Esophagus squamous epithelium (tissue), 5 donors: ENCODE measurements around the gene ARMC7. TPM values are rescaled to one million over a fixed set of nuclear protein-coding genes. Genes with fewer than 3 reads are reported as not detected.

Experiments
- DNase-seq: peaks from one replicate; lab custom pipeline; 2025; lab: John Stamatoyannopoulos, UW
- H3K27ac ChIP-seq, 4 donors: fragments of 200-600 bp; sonication (generic); one replicate each; pipeline ENCODE4 v1.5.1; 2016 to 2019; ENCODE audit warnings: mild to moderate bottlenecking in 1 of 4
- H3K27me3 ChIP-seq, 4 donors: fragments of 200-600 bp; sonication (generic); 1 replicate in 3 of 4; 2 replicates in 1 of 4; pipeline versions ENCODE4 v1.5.1 to v1.6.0; 2017 to 2021; ENCODE audit warnings: antibody characterized with exemption in 1 of 4
- H3K36me3 ChIP-seq, 3 donors: fragments of 200-600 bp; sonication (generic); one replicate each; pipeline ENCODE4 v1.5.1; 2016 to 2019
- H3K4me1 ChIP-seq, 3 donors: fragments of 200-600 bp; sonication (generic); one replicate each; pipeline ENCODE4 v1.5.1; 2017 to 2019
- H3K4me3 ChIP-seq, 4 donors: fragments of 200-600 bp; sonication (generic); 1 replicate in 3 of 4; 2 replicates in 1 of 4; pipeline ENCODE4 v1.5.1; 2016 to 2019; ENCODE audit warnings: mild to moderate bottlenecking in 2 of 4, moderate library complexity in 1 of 4
- H3K9me3 ChIP-seq, 3 donors: fragments of 200-600 bp; sonication (generic); one replicate each; pipeline ENCODE4 v1.5.1; 2016 to 2019
- POLR2A ChIP-seq, 4 donors: fragments of 450-650 bp; IDR thresholded peaks; one replicate each; pipeline ENCODE4 v1.6.1; 2017; ENCODE audit warnings: antibody characterized with exemption in 4 of 4, mild to moderate bottlenecking in 4 of 4, moderate library complexity in 3 of 4
- WGBS, 2 donors: methylation state at CpG; one replicate each; pipeline ENCODE4 v1.1.5; 2018; 5-methylcytosine and 5-hydroxymethylcytosine counted together
- intact Hi-C: fragments of 100-400 bp; cut with DNase I; formaldehyde crosslinking; loops from one replicate; pipeline ENCODE4 v1.15.0; 2022
- total RNA-seq, 4 donors: library from RNA; depleted of rRNA; stranded (reverse); fragments of >200 nt; gene quantifications; one replicate each; pipeline ENCODE4 v1.1.0, GENCODE V29; 2016
- TF ChIP-seq, protein P1 (sequence below), 6 experiments: fragments of 450-650 bp in 4 of 6; fragments of 200-600 bp in 2 of 6; sonication (generic) in 2 of 6; IDR thresholded peaks; one replicate each; pipeline ENCODE4 v1.5.1; 2016 to 2019; ENCODE audit warnings: antibody characterized with exemption in 6 of 6, mild to moderate bottlenecking in 4 of 6, moderate library complexity in 4 of 6
- donor health status: DM: yes; HTN: yes; CAD: no.

ARMC7 gene
- total RNA-seq, 4 donors from 2014 or later, result 4.0 to 9.1 (median 5.3) TPM

DNA sequence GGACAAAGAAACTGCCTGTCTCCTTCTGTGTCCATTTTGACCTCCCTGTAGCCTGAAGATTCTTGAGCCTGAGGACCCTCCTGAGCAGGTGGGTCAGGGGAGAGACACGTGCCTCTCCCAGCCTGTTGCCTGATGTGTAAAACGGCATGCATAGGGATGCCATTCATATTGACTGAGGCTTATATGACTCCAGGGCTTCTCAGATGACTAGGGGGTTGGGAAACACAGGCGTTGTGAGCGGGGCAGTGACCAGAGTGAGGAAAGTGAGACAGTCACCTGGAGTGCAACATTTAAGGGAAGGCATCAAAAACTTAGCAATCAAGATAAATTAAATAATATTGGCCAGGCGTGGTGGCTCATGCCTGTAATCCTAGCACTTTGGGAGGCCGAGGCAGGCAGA, 27.1 kb upstream of the ARMC7 start:
- Histone ChIP-seq H3K4me3 (no peak overlapping the region), H3K9me3 (no peaks in the 10 kb centered on the region), H3K4me1 (peaks cover 18 to 60% (median 29%) of the 10 kb centered on the region in 3 donors), H3K36me3 (no peaks in the 10 kb centered on the region), H3K27ac (no peak overlapping the region), H3K27me3 (no peaks in the 10 kb centered on the region)
- DNase-seq, result no peak
- intact Hi-C loops, result no loop called here
- TF ChIP-seq, protein P1, sequence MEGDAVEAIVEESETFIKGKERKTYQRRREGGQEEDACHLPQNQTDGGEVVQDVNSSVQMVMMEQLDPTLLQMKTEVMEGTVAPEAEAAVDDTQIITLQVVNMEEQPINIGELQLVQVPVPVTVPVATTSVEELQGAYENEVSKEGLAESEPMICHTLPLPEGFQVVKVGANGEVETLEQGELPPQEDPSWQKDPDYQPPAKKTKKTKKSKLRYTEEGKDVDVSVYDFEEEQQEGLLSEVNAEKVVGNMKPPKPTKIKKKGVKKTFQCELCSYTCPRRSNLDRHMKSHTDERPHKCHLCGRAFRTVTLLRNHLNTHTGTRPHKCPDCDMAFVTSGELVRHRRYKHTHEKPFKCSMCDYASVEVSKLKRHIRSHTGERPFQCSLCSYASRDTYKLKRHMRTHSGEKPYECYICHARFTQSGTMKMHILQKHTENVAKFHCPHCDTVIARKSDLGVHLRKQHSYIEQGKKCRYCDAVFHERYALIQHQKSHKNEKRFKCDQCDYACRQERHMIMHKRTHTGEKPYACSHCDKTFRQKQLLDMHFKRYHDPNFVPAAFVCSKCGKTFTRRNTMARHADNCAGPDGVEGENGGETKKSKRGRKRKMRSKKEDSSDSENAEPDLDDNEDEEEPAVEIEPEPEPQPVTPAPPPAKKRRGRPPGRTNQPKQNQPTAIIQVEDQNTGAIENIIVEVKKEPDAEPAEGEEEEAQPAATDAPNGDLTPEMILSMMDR (IDR thresholded peaks at IDR 0.05), result no peak
- no peak for TF ChIP-seq POLR2A (IDR thresholded peaks at IDR 0.05)
- WGBS, 2 donors, result 74 to 88% methylated on average over 5 to 6 of the region's 6 CpGs

- Histone ChIP-seq H3K27me3 (no peaks in the 10 kb centered on the region), H3K9me3 (no peaks in the 10 kb centered on the region), H3K4me3 (no peak overlapping the region), H3K36me3 (no peaks in the 10 kb centered on the region), H3K4me1 (peaks cover 23 to 60% (median 24%) of the 10 kb centered on the region in 3 donors), H3K27ac (no peak overlapping the region)
- intact Hi-C loops, result no loop called here
- WGBS, 2 donors, result 46 to 61% methylated on average over 7 to 8 of the region's 14 CpGs
- DNase-seq, result no peak
- TF ChIP-seq POLR2A (IDR thresholded peaks at IDR 0.05), result no peak
- TF ChIP-seq, protein P1 (IDR thresholded peaks at IDR 0.05), result no peak
Observed at GRCh38 chr17:75084039-75084660, 25.6 kb upstream of the ARMC7 start.

DNA sequence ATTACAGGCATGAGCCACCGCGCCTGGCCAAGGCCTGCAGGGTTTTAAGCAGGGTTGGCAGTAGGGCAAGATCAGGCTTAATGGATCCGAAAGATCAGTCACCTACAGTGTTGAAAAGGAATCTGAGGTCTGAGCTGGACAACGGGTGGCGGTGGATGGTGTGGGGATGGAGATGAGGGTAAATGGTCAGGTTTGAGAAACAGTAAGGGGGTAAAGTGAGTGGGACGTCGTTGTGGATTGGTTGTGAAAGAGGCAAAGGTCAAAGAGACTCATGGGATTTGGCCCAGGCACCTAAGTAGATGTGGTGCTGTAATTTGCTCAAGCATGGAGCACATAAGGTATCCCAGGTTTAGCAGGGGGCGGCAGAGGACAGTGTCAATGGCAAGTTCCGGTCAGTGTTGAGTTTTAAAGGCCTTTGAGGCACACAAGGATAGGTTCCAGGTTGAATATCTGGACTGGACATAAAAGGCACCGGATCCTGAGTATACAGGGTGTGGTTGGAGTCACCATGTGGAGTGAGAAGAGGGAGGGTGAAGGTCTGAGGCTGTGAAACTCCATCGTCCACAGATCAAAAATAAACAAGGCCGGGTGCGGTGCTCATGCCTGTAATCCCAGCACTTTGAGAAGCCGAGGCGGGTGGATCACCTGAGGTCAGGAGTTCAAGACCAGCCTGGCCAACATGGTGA, 23.1 kb upstream of the ARMC7 start:
- no peaks in the 10 kb centered on the region for H3K9me3 ChIP-seq
- H3K4me3 ChIP-seq, result peak overlapping the region in 1 of 4 donors; percentile 71
- no peak for DNase-seq
- H3K27ac ChIP-seq, result peak overlapping the region; percentile 92 to 94 (median 92)
- H3K27me3 ChIP-seq, result no peaks in the 10 kb centered on the region
- H3K4me1 ChIP-seq, result peaks cover 37 to 74% (median 42%) of the 10 kb centered on the region in 3 donors
- WGBS, 2 donors, result 62 to 73% methylated on average over 14 to 15 of the region's 15 CpGs
- no peaks in the 10 kb centered on the region for H3K36me3 ChIP-seq
- intact Hi-C loops, result no loop called here
- TF ChIP-seq, protein P1 (IDR thresholded peaks at IDR 0.05), result no peak
- TF ChIP-seq POLR2A (IDR thresholded peaks at IDR 0.05), result no peak

GRCh38 chr17:75087182-75087557, 22.6 kb upstream of the ARMC7 start:
- TF ChIP-seq POLR2A (IDR thresholded peaks at IDR 0.05), result no peak
- TF ChIP-seq, protein P1 (IDR thresholded peaks at IDR 0.05), result no peak
- no peaks in the 10 kb centered on the region for H3K27me3 ChIP-seq
- intact Hi-C loops, result no loop called here
- no peak for DNase-seq
- H3K36me3 ChIP-seq, result no peaks in the 10 kb centered on the region
- 13 to 65% methylated on average over 3 to 10 of the region's 12 CpGs for WGBS, 2 donors
- H3K27ac ChIP-seq, result peak overlapping the region; percentile 92 to 94 (median 92)
- H3K4me3 ChIP-seq, result peak overlapping the region; percentile 50 to 71 (median 68)
- H3K4me1 ChIP-seq, result peaks cover 39 to 79% (median 47%) of the 10 kb centered on the region in 3 donors
- H3K9me3 ChIP-seq, result no peaks in the 10 kb centered on the region
